ENCODE measurements around the gene HNRNPF.

HNRNPF gene

GRCh38 chr10:43390759-43391158 lies 18.2 kb downstream of the HNRNPF start:
- peak; percentile 57 for TF ChIP-seq CTCF (IDR thresholded peaks at IDR 0.05; ENCODE audit: extremely low read depth, insufficient read depth, missing control alignments)
- no peak for DNase-seq (ENCODE audit: low spot score)
- in situ Hi-C loops (cut with MboI; ENCODE audit: low pct_unique_long_range_greater_than_20kb, low sequenced_read_pairs, unreplicated experiment) = no loop called here

- no peak for DNase-seq (ENCODE audit: low spot score)
- TF ChIP-seq CTCF (IDR thresholded peaks at IDR 0.05; ENCODE audit: extremely low read depth, insufficient read depth, missing control alignments) = no peak
- in situ Hi-C loops (cut with MboI; ENCODE audit: low pct_unique_long_range_greater_than_20kb, low sequenced_read_pairs, unreplicated experiment) = no loop called here
Measured at GRCh38 chr10:43390333-43390732, 18.7 kb downstream of the HNRNPF start.

- DNase-seq (ENCODE audit: low spot score) = no peak
- in situ Hi-C loops (cut with MboI; ENCODE audit: low pct_unique_long_range_greater_than_20kb, low sequenced_read_pairs, unreplicated experiment) = no loop called here
- no peak for TF ChIP-seq CTCF (IDR thresholded peaks at IDR 0.05; ENCODE audit: extremely low read depth, insufficient read depth, missing control alignments)
Measured at GRCh38 chr10:43389867-43390266, 19.1 kb downstream of the HNRNPF start.

GRCh38 chr10:43387678-43388032 lies 21.3 kb downstream of the HNRNPF start:
- in situ Hi-C loops (cut with MboI; ENCODE audit: low pct_unique_long_range_greater_than_20kb, low sequenced_read_pairs, unreplicated experiment) = no loop called here
- DNase-seq (ENCODE audit: low spot score) = no peak
- no peak for TF ChIP-seq CTCF (IDR thresholded peaks at IDR 0.05; ENCODE audit: extremely low read depth, insufficient read depth, missing control alignments)

GRCh38 chr10:43386981-43387677 lies 21.9 kb downstream of the HNRNPF start:
- TF ChIP-seq CTCF (IDR thresholded peaks at IDR 0.05; ENCODE audit: extremely low read depth, insufficient read depth, missing control alignments) = no peak
- DNase-seq (ENCODE audit: low spot score) = no peak
- in situ Hi-C loops (cut with MboI; ENCODE audit: low pct_unique_long_range_greater_than_20kb, low sequenced_read_pairs, unreplicated experiment) = no loop called here

GRCh38 chr10:43386549-43386948 lies 22.4 kb downstream of the HNRNPF start:
- no peak for DNase-seq (ENCODE audit: low spot score)
- no peak for TF ChIP-seq CTCF (IDR thresholded peaks at IDR 0.05; ENCODE audit: extremely low read depth, insufficient read depth, missing control alignments)
- in situ Hi-C loops (cut with MboI; ENCODE audit: low pct_unique_long_range_greater_than_20kb, low sequenced_read_pairs, unreplicated experiment) = no loop called here

Data from GM13977 (cell line).